HEK293 (cell line): ENCODE data around the gene CYP4F2.

Source experiments
- CTCF ChIA-PET: fragments of 350-600 bp; formaldehyde crosslinking; extraction: SDS; loops from one replicate; lab custom pipeline; 2021; ENCODE audit warnings: antibody characterized with exemption; lab: Yijun Ruan, JAX
- POLR2A ChIA-PET: fragments of 300-600 bp; formaldehyde crosslinking; extraction: SDS; loops from one replicate; lab custom pipeline; 2020; ENCODE audit warnings: antibody characterized with exemption, inconsistent platforms; lab: Yijun Ruan, JAX
- H3K27ac ChIP-seq: fragments of 200-500 bp; sonication (Bioruptor generic); 2 replicates; pipeline ENCODE4 v1.5.1; 2014; ENCODE audit warnings: low read depth, low read length, control low read depth, inconsistent platforms; ENCODE audit errors: extremely low read depth
- H3K36me3 ChIP-seq, 2 experiments: fragments of 200-500 bp in 1 of 2; sonication (Bioruptor generic) in 1 of 2; 1 replicate in 1 of 2; 2 replicates in 1 of 2; pipeline ENCODE4 v1.5.1; 2014 to 2017; ENCODE audit warnings: inconsistent platforms in 2 of 2, low read length in 2 of 2; ENCODE audit not compliant: control insufficient read depth in 2 of 2, insufficient read depth in 1 of 2
- H3K4me1 ChIP-seq: fragments of 200-500 bp; sonication (Bioruptor generic); 2 replicates; pipeline ENCODE4 v1.5.1; 2014; ENCODE audit warnings: mild to moderate bottlenecking, low read length, inconsistent platforms; ENCODE audit not compliant: control insufficient read depth, insufficient read depth
- H3K4me3 ChIP-seq: 2 replicates; pipeline ENCODE4 v1.5.1; 2011; ENCODE audit warnings: low read depth, mild to moderate bottlenecking, control low read depth, low read length, moderate library complexity
- H3K9me3 ChIP-seq: fragments of 200-500 bp; sonication (Bioruptor generic); 2 replicates; pipeline ENCODE4 v1.5.1; 2014; ENCODE audit warnings: low read depth, low read length, inconsistent platforms; ENCODE audit not compliant: control insufficient read depth, insufficient read depth
- BCL11A ChIP-seq: fragments of 450-650 bp; formaldehyde crosslinking; IDR thresholded peaks from 2 replicates; pipeline ENCODE4 v1.5.1; 2016; ENCODE audit warnings: low read depth, missing biosample characterization, missing genetic modification characterization
- HOXC10 ChIP-seq: sonication (generic); formaldehyde crosslinking; IDR thresholded peaks from 2 replicates; pipeline ENCODE4 v1.8.1; 2023; ENCODE audit warnings: mild to moderate bottlenecking, missing genetic modification reagents
- MEIS1 ChIP-seq: sonication (generic); formaldehyde crosslinking; IDR thresholded peaks from 2 replicates; pipeline ENCODE4 v1.8.1; 2022; ENCODE audit warnings: missing genetic modification reagents, mild to moderate bottlenecking, borderline replicate concordance
- RBAK ChIP-seq: fragments of 450-650 bp; formaldehyde crosslinking; IDR thresholded peaks from 2 replicates; pipeline ENCODE4 v1.5.1; 2016; ENCODE audit warnings: missing biosample characterization, missing genetic modification characterization
- SP7 ChIP-seq: fragments of 450-650 bp; formaldehyde crosslinking; IDR thresholded peaks from 2 replicates; pipeline ENCODE4 v1.5.1; 2016; ENCODE audit warnings: missing biosample characterization, missing genetic modification characterization
- YY1 ChIP-seq: fragments of 450-650 bp; formaldehyde crosslinking; IDR thresholded peaks from 2 replicates; pipeline ENCODE4 v1.5.1; 2018; ENCODE audit warnings: missing biosample characterization, missing genetic modification characterization
- ZBTB1 ChIP-seq: fragments of 450-650 bp; formaldehyde crosslinking; IDR thresholded peaks from 2 replicates; pipeline ENCODE4 v1.5.1; 2016; ENCODE audit warnings: missing biosample characterization, missing genetic modification characterization
- ZBTB10 ChIP-seq: fragments of 450-650 bp; formaldehyde crosslinking; IDR thresholded peaks from 2 replicates; pipeline ENCODE4 v1.5.1; 2016; ENCODE audit warnings: missing biosample characterization, missing genetic modification characterization
- ZBTB48 ChIP-seq: fragments of 450-650 bp; formaldehyde crosslinking; IDR thresholded peaks from 2 replicates; pipeline ENCODE4 v1.5.1; 2016; ENCODE audit warnings: missing biosample characterization, missing genetic modification characterization
- ZIC2 ChIP-seq: fragments of 450-650 bp; formaldehyde crosslinking; IDR thresholded peaks from 2 replicates; pipeline ENCODE4 v1.5.1; 2016; ENCODE audit warnings: missing biosample characterization, missing genetic modification characterization
- ZNF140 ChIP-seq: fragments of 450-650 bp; formaldehyde crosslinking; IDR thresholded peaks from 2 replicates; pipeline ENCODE4 v1.5.1; 2016; ENCODE audit warnings: missing biosample characterization, missing genetic modification characterization
- ZNF18 ChIP-seq: fragments of 450-650 bp; formaldehyde crosslinking; IDR thresholded peaks from 2 replicates; pipeline ENCODE4 v1.5.1; 2016; ENCODE audit warnings: missing biosample characterization, missing genetic modification characterization
- ZNF24 ChIP-seq: fragments of 450-650 bp; formaldehyde crosslinking; IDR thresholded peaks from 2 replicates; pipeline ENCODE4 v1.5.1; 2016; ENCODE audit warnings: missing biosample characterization, missing genetic modification characterization
- ZNF311 ChIP-seq: fragments of 450-650 bp; formaldehyde crosslinking; IDR thresholded peaks from 2 replicates; pipeline ENCODE4 v1.5.1; 2017; ENCODE audit warnings: missing biosample characterization, missing genetic modification characterization, borderline replicate concordance
- ZNF354C ChIP-seq: fragments of 450-650 bp; formaldehyde crosslinking; IDR thresholded peaks from 2 replicates; pipeline ENCODE4 v1.5.1; 2016; ENCODE audit warnings: missing biosample characterization, missing genetic modification characterization, low read depth, borderline replicate concordance
- ZNF391 ChIP-seq: fragments of 450-650 bp; formaldehyde crosslinking; IDR thresholded peaks from 2 replicates; pipeline ENCODE4 v1.5.1; 2016; ENCODE audit warnings: low read depth, missing biosample characterization, missing genetic modification characterization, borderline replicate concordance
- ZNF488 ChIP-seq: fragments of 450-650 bp; formaldehyde crosslinking; IDR thresholded peaks from 2 replicates; pipeline ENCODE4 v1.5.1; 2016; ENCODE audit warnings: missing biosample characterization, missing genetic modification characterization
- ZNF544 ChIP-seq: fragments of 450-650 bp; formaldehyde crosslinking; IDR thresholded peaks from 2 replicates; pipeline ENCODE4 v1.5.0; 2017; ENCODE audit warnings: missing biosample characterization, missing genetic modification characterization
- ZNF558 ChIP-seq: fragments of 450-650 bp; formaldehyde crosslinking; IDR thresholded peaks from 2 replicates; pipeline ENCODE4 v1.5.1; 2016; ENCODE audit warnings: missing biosample characterization, missing genetic modification characterization
- ZNF580 ChIP-seq: fragments of 450-650 bp; formaldehyde crosslinking; IDR thresholded peaks from 2 replicates; pipeline ENCODE4 v1.5.1; 2016; ENCODE audit warnings: missing biosample characterization, missing genetic modification characterization
- ZNF626 ChIP-seq: fragments of 450-650 bp; sonication (Bioruptor Pico); formaldehyde crosslinking; IDR thresholded peaks from 2 replicates; pipeline ENCODE4 v1.5.1; 2018; ENCODE audit warnings: missing biosample characterization, missing genetic modification characterization, inconsistent platforms
- ZNF701 ChIP-seq: fragments of 450-650 bp; formaldehyde crosslinking; IDR thresholded peaks from 2 replicates; pipeline ENCODE4 v1.5.1; 2016; ENCODE audit warnings: missing biosample characterization, missing genetic modification characterization

Gene CYP4F2

GRCh38 chr19:15871570-15871969 lies 26.3 kb downstream of the CYP4F2 start:
- TF ChIP-seq SP7 (tag by site-specific recombination) (no peak), ZNF18 (no peak), ZIC2 (tag by site-specific recombination) (peak; percentile 18; the same call in 1 of the 2 replicates)
- CTCF ChIA-PET: no interaction called here
- POLR2A ChIA-PET: no interaction called here
- no peak overlapping the region for H3K27ac ChIP-seq
- H3K4me1 ChIP-seq: no peaks in the 10 kb centered on the region
- no peaks in the 10 kb centered on the region for H3K9me3 ChIP-seq
- no peak overlapping the region for H3K4me3 ChIP-seq
- H3K36me3 ChIP-seq: no peaks in the 10 kb centered on the region

GRCh38 chr19:15869873-15870272 lies 28.0 kb downstream of the CYP4F2 start:
- Histone ChIP-seq H3K4me3 (no peak overlapping the region), H3K27ac (no peak overlapping the region), H3K4me1 (no peaks in the 10 kb centered on the region), H3K9me3 (no peaks in the 10 kb centered on the region), H3K36me3 (no peaks in the 10 kb centered on the region)
- TF ChIP-seq YY1 (tag by site-specific recombination): no peak
- no peak for TF ChIP-seq MEIS1
- no peak for TF ChIP-seq ZNF701 (tag by site-specific recombination)
- TF ChIP-seq RBAK (tag by site-specific recombination): no peak
- TF ChIP-seq ZNF558 (tag by site-specific recombination): no peak
- no peak for TF ChIP-seq ZNF354C
- TF ChIP-seq ZNF580 (tag by site-specific recombination): no peak
- TF ChIP-seq ZBTB1: no peak
- no peak for TF ChIP-seq ZNF391 (tag by site-specific recombination)
- TF ChIP-seq ZNF140 (tag by site-specific recombination): no peak
- TF ChIP-seq ZNF24 (tag by site-specific recombination): no peak
- TF ChIP-seq ZNF488 (tag by site-specific recombination): no peak
- TF ChIP-seq ZNF544 (tag by site-specific recombination): no peak
- TF ChIP-seq HOXC10 (CRISPR knock-in tag): no peak
- no peak for TF ChIP-seq ZNF311
- no peak for TF ChIP-seq ZBTB48 (tag by site-specific recombination)
- TF ChIP-seq BCL11A: no peak
- TF ChIP-seq ZNF626 (tag by site-specific recombination): no peak
- TF ChIP-seq ZBTB10 (tag by site-specific recombination): no peak
- ChIA-PET CTCF (interaction anchor here (1.0 to 1.3 kb wide), 3 partner anchors 196 to 240 kb away, joined by 3 to 4 read pairs (median 4); no protein-coding TSS in a partner anchor), POLR2A (no interaction called here)
